IMR-90 (cell line): ENCODE data around the gene XKR7. TPM values are rescaled to one million over a fixed set of nuclear protein-coding genes. Genes with fewer than 3 reads are reported as not detected.

Source experiments
- ATAC-seq: fragments of 200-7000 bp; cut with Tn5 transposase; 2 replicates; pipeline ENCODE4 v1.9.1; 2020; ENCODE audit warnings: low read depth, mild to moderate bottlenecking, moderate library complexity
- BruUV-seq: library from RNA; stranded (reverse); fragments of 400-500 nt; replicated peaks from 2 replicates; lab custom pipeline; 2021; lab: Mats Ljungman, UMichigan
- CTCF ChIA-PET: fragments of 300-600 bp; formaldehyde crosslinking; extraction: SDS; loops from one replicate; lab custom pipeline; 2021; ENCODE audit warnings: antibody characterized with exemption; lab: Yijun Ruan, JAX
- POLR2A ChIA-PET: fragments of 300-600 bp; sonication (Branson Sonifier 250); formaldehyde crosslinking; loops from one replicate; lab custom pipeline; 2022; ENCODE audit warnings: antibody characterized with exemption; ENCODE audit not compliant: unreplicated experiment; lab: Charles Lee
- DNase-seq: peaks from one replicate; pipeline ENCODE4 v3.0.0; 2013
- H2AFZ ChIP-seq: replicated peaks from 2 replicates; pipeline ENCODE3; 2013; ENCODE audit warnings: low read length, mild to moderate bottlenecking; ENCODE audit not compliant: poor library complexity
- H2AK5ac ChIP-seq: 2 replicates; pipeline ENCODE4 v1.6.1; 2013; ENCODE audit warnings: low read depth, low read length, inconsistent platforms
- H2AK9ac ChIP-seq: replicated peaks from 2 replicates; pipeline ENCODE3; 2013; ENCODE audit warnings: mild to moderate bottlenecking, low read depth, low read length, moderate library complexity; ENCODE audit not compliant: poor library complexity
- H2BK120ac ChIP-seq: 2 replicates; pipeline ENCODE4 v1.6.1; 2013; ENCODE audit warnings: low read depth, low read length, inconsistent platforms
- H2BK15ac ChIP-seq: 3 replicates; pipeline ENCODE4 v1.6.1; 2013; ENCODE audit warnings: low read depth, low read length, inconsistent platforms
- H2BK20ac ChIP-seq: 2 replicates; pipeline ENCODE4 v1.6.1; 2013; ENCODE audit warnings: low read depth, mild to moderate bottlenecking, inconsistent platforms, low read length, moderate library complexity
- H2BK5ac ChIP-seq: 2 replicates; pipeline ENCODE4 v1.6.1; 2013; ENCODE audit warnings: mild to moderate bottlenecking, low read depth, low read length, inconsistent platforms; ENCODE audit not compliant: poor library complexity, severe bottlenecking
- H3K14ac ChIP-seq: replicated peaks from 2 replicates; pipeline ENCODE4 v1.6.1; 2013; ENCODE audit warnings: low read depth, low read length, inconsistent platforms
- H3K18ac ChIP-seq: 2 replicates; pipeline ENCODE4 v1.6.1; 2013; ENCODE audit warnings: low read depth, low read length, control low read depth
- H3K23ac ChIP-seq: 2 replicates; pipeline ENCODE4 v1.6.1; 2013; ENCODE audit warnings: low read depth, low read length, inconsistent platforms
- H3K27ac ChIP-seq: 2 replicates; pipeline ENCODE4 v1.5.1; 2013; ENCODE audit warnings: mild to moderate bottlenecking, control low read depth, low read length; ENCODE audit not compliant: insufficient read depth
- H3K27me3 ChIP-seq: 2 replicates; pipeline ENCODE4 v1.6.1; 2013; ENCODE audit warnings: low read length; ENCODE audit not compliant: control insufficient read depth, insufficient read depth
- H3K36me3 ChIP-seq: 2 replicates; pipeline ENCODE4 v1.6.1; 2013; ENCODE audit warnings: low read length, mixed read lengths; ENCODE audit not compliant: control insufficient read depth, insufficient read depth
- H3K4ac ChIP-seq: 2 replicates; pipeline ENCODE4 v1.6.1; 2013; ENCODE audit warnings: low read depth, low read length, inconsistent platforms
- H3K4me1 ChIP-seq: 2 replicates; pipeline ENCODE4 v1.6.1; 2013; ENCODE audit warnings: low read length, mixed read lengths; ENCODE audit not compliant: control insufficient read depth, insufficient read depth
- H3K4me2 ChIP-seq: 2 replicates; pipeline ENCODE4 v1.6.1; 2013; ENCODE audit warnings: low read depth, mild to moderate bottlenecking, control low read depth, low read length, moderate library complexity
- H3K4me3 ChIP-seq: 2 replicates; pipeline ENCODE4 v1.5.1; 2013; ENCODE audit warnings: low read depth, mild to moderate bottlenecking, control low read depth, low read length, moderate library complexity; ENCODE audit not compliant: insufficient read depth
- H3K56ac ChIP-seq: 2 replicates; pipeline ENCODE4 v1.6.1; 2013; ENCODE audit warnings: low read length, inconsistent platforms; ENCODE audit not compliant: insufficient read depth; ENCODE audit errors: extremely low read depth
- H3K79me1 ChIP-seq, 2 experiments: 2 replicates each; pipeline ENCODE4 v1.6.1; 2013; ENCODE audit warnings: low read length in 2 of 2, inconsistent platforms in 1 of 2, low read depth in 1 of 2
- H3K9ac ChIP-seq: 2 replicates; pipeline ENCODE4 v1.6.1; 2013; ENCODE audit warnings: low read depth, low read length, control low read depth
- H3K9me1 ChIP-seq: 2 replicates; pipeline ENCODE4 v1.6.1; 2013; ENCODE audit warnings: low read length, inconsistent platforms; ENCODE audit not compliant: insufficient read depth
- H3K9me3 ChIP-seq: 2 replicates; pipeline ENCODE4 v1.6.1; 2013; ENCODE audit warnings: low read length; ENCODE audit not compliant: control insufficient read depth, insufficient read depth
- H4K20me1 ChIP-seq: 2 replicates; pipeline ENCODE4 v1.6.1; 2013; ENCODE audit warnings: low read length, inconsistent platforms; ENCODE audit not compliant: insufficient read depth
- H4K5ac ChIP-seq: 2 replicates; pipeline ENCODE4 v1.6.1; 2013; ENCODE audit warnings: mild to moderate bottlenecking, low read depth, low read length, control low read depth
- H4K8ac ChIP-seq, 2 experiments: 2 replicates each; pipeline ENCODE4 v1.6.1; 2013; ENCODE audit warnings: low read depth in 2 of 2, low read length in 2 of 2, control low read depth in 1 of 2, inconsistent platforms in 1 of 2
- H4K91ac ChIP-seq: 2 replicates; pipeline ENCODE4 v1.6.1; 2013; ENCODE audit warnings: low read depth, low read length, inconsistent platforms; ENCODE audit not compliant: insufficient read depth
- BHLHE40 ChIP-seq: fragments of 150-350 bp; IDR thresholded peaks from 2 replicates; pipeline ENCODE4 v1.6.1; 2016; ENCODE audit warnings: mild to moderate bottlenecking, low read depth, low read length
- CEBPB ChIP-seq: IDR thresholded peaks from 2 replicates; pipeline ENCODE4 v1.6.1; 2012; ENCODE audit warnings: low read depth, low read length, improper control_type of control experiment
- CHD1 ChIP-seq: IDR thresholded peaks from 2 replicates; pipeline ENCODE4 v1.6.1; 2012; ENCODE audit warnings: low read depth, low read length, improper control_type of control experiment
- ELK1 ChIP-seq: fragments of 150-350 bp; IDR thresholded peaks from 2 replicates; pipeline ENCODE4 v1.6.1; 2016; ENCODE audit warnings: low read depth, mild to moderate bottlenecking, low read length, moderate library complexity, borderline replicate concordance
- MAFK ChIP-seq: IDR thresholded peaks from 2 replicates; pipeline ENCODE4 v1.6.1; 2012; ENCODE audit warnings: low read depth, low read length, improper control_type of control experiment
- MAZ ChIP-seq: IDR thresholded peaks from 2 replicates; pipeline ENCODE4 v1.6.1; 2012; ENCODE audit warnings: low read depth, mild to moderate bottlenecking, low read length, improper control_type of control experiment, moderate library complexity, borderline replicate concordance
- NFE2L2 ChIP-seq: fragments of 150-350 bp; IDR thresholded peaks from 2 replicates; pipeline ENCODE4 v1.6.1; 2016; ENCODE audit warnings: low read depth, mild to moderate bottlenecking, low read length
- RAD21 ChIP-seq: IDR thresholded peaks from 2 replicates; pipeline ENCODE4 v1.6.1; 2012; ENCODE audit warnings: low read length, improper control_type of control experiment
- RFX5 ChIP-seq: IDR thresholded peaks from 2 replicates; pipeline ENCODE4 v1.8.0; 2012; ENCODE audit warnings: low read depth, mild to moderate bottlenecking, low read length, moderate library complexity
- USF2 ChIP-seq: fragments of 150-350 bp; IDR thresholded peaks from 2 replicates; pipeline ENCODE4 v1.6.1; 2017; ENCODE audit warnings: mild to moderate bottlenecking, antibody characterized with exemption, low read length, low read depth
- WGBS, 2 experiments: methylation state at CpG; one replicate each; pipeline versions ENCODE4 v1.1.5 to v1.1.7; 2013; ENCODE audit warnings: missing lambda C conversion rate in 2 of 2; ENCODE audit not compliant: insufficient read length in 1 of 2; ENCODE audit errors: extremely low coverage in 2 of 2; 5-methylcytosine and 5-hydroxymethylcytosine counted together
- dilution Hi-C: fragments of 300-500 bp; cut with HindIII; formaldehyde crosslinking; loops from one replicate; pipeline ENCODE4 v1.14.3; 2018; ENCODE audit warnings: low sequenced_read_pairs; ENCODE audit not compliant: unreplicated experiment
- in situ Hi-C: fragments of 300-500 bp; cut with MboI; formaldehyde crosslinking; loops from 3 replicates; pipeline ENCODE4 v1.14.3; 2019; ENCODE audit warnings: low sequenced_read_pairs, inconsistent platforms, mixed read lengths
- intact Hi-C: fragments of 100-400 bp; cut with micrococcal nuclease; formaldehyde crosslinking; loops from 2 replicates; pipeline ENCODE4 v1.10.0; 2022
- polyA plus RNA-seq, 3 experiments: library from polyadenylated mRNA; depleted of rRNA; stranded (reverse); fragments of >200 nt; gene quantifications; 2 replicates each; pipeline ENCODE4 v1.2.3, GENCODE V29; 2012; ENCODE audit warnings: low replicate concordance in 1 of 3
- total RNA-seq: library from RNA; depleted of rRNA; stranded (reverse); fragments of >200 nt; gene quantifications from 2 replicates; pipeline ENCODE4 v1.2.3, GENCODE V29; 2012
- TF ChIP-seq, protein P1 (sequence below): conservative IDR thresholded peaks from 2 replicates; pipeline ENCODE4 v1.5.1; 2012; ENCODE audit warnings: mild to moderate bottlenecking, low read depth, low read length, improper control_type of control experiment

Gene XKR7
- total and polyA plus RNA-seq, 2 of the 4 experiments (the other 2 are of a cell fraction): not detected

DNA sequence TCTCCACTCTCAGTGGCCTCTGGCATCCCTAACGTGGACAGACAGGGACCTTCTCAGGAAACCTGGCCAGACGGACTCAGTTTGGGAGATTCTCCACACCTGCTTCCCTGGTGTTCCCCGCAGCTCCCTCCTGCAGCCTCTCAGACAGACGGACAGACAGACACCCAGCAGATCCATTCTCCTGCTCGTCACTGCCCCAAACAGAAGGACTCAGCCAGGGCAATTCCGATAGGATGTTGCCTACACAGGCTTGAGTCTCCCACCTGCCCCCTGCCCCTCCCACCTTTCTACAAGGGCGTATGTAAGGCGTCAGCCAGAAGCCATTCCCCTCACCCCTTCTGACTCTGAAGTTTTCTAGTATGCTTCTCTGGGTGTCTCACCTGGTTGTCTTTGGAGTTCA, 42.7 kb downstream of the XKR7 start:
- Histone ChIP-seq H3K27me3 (peaks cover 56% of the 10 kb centered on the region), H3K4ac (no peak overlapping the region), H4K20me1 (no peaks in the 10 kb centered on the region), H2AK9ac (no peak overlapping the region), H4K5ac (no peak overlapping the region), H3K56ac (no peak overlapping the region), H3K4me2 (no peak overlapping the region), H2BK5ac (no peak overlapping the region), H3K4me1 (no peaks in the 10 kb centered on the region), H3K9me3 (no peaks in the 10 kb centered on the region), H3K18ac (no peak overlapping the region), H3K14ac (no peak overlapping the region), H3K4me3 (no peak overlapping the region), H3K79me1 (no peaks in the 10 kb centered on the region), H2AFZ (no peak overlapping the region), H3K9ac (no peak overlapping the region), H3K23ac (no peak overlapping the region), H2BK15ac (no peak overlapping the region), H2BK120ac (no peak overlapping the region), H3K36me3 (no peaks in the 10 kb centered on the region), H4K8ac (no peak overlapping the region), H3K27ac (no peak overlapping the region), H2BK20ac (no peak overlapping the region), H4K91ac (no peak overlapping the region), H3K9me1 (no peaks in the 10 kb centered on the region), H2AK5ac (no peak overlapping the region)
- ChIA-PET CTCF (no interaction called here), POLR2A (no interaction called here)
- WGBS, 2 experiments: 31% methylated on average over 4 of the region's 8 CpGs; no CpG with 5 or more reads in 1 of the 2 experiments
- TF ChIP-seq, protein P1, sequence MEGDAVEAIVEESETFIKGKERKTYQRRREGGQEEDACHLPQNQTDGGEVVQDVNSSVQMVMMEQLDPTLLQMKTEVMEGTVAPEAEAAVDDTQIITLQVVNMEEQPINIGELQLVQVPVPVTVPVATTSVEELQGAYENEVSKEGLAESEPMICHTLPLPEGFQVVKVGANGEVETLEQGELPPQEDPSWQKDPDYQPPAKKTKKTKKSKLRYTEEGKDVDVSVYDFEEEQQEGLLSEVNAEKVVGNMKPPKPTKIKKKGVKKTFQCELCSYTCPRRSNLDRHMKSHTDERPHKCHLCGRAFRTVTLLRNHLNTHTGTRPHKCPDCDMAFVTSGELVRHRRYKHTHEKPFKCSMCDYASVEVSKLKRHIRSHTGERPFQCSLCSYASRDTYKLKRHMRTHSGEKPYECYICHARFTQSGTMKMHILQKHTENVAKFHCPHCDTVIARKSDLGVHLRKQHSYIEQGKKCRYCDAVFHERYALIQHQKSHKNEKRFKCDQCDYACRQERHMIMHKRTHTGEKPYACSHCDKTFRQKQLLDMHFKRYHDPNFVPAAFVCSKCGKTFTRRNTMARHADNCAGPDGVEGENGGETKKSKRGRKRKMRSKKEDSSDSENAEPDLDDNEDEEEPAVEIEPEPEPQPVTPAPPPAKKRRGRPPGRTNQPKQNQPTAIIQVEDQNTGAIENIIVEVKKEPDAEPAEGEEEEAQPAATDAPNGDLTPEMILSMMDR: no peak
- TF ChIP-seq CHD1 (no peak), MAZ (no peak), RAD21 (no peak), CEBPB (no peak), RFX5 (no peak), MAFK (no peak), USF2 (no peak), NFE2L2 (no peak), ELK1 (no peak), BHLHE40 (no peak)
- intact Hi-C loops (no loop called here), in situ Hi-C loops (no loop called here), dilution Hi-C loops (no loop called here)
- no peak for ATAC-seq
- DNase-seq: no peak
- BruUV-seq: no TSS peak
